ENCODE data around the gene TBCA.
A peak's percentile ranks its signal among the peaks of the same experiment; 100 is the strongest.
"Not testable (repeated sequence)": the region's sequence is repeated elsewhere in the genome, so short reads cannot be mapped to it uniquely, and the experiment has no call there.

Gene TBCA

GRCh38 chr5:77774981-77775789 lies 954 bp downstream of the TBCA start:
- peak; percentile 47 for DNase-seq
- in situ Hi-C loops (cut with HindIII; ENCODE audit: low pct_ligation_motif_present, low pct_unique_long_range_greater_than_20kb, low sequenced_read_pairs) = no loop called here

GRCh38 chr5:77773734-77774280 lies 2.3 kb downstream of the TBCA start:
- in situ Hi-C loops (cut with HindIII; ENCODE audit: low pct_ligation_motif_present, low pct_unique_long_range_greater_than_20kb, low sequenced_read_pairs) = no loop called here
- DNase-seq = no peak

- no peak for DNase-seq
- in situ Hi-C loops (cut with HindIII; ENCODE audit: low pct_ligation_motif_present, low pct_unique_long_range_greater_than_20kb, low sequenced_read_pairs) = no loop called here
Observed at GRCh38 chr5:77772729-77773128, 3.4 kb downstream of the TBCA start.

GRCh38 chr5:77771452-77771851 lies 4.7 kb downstream of the TBCA start:
- DNase-seq = no peak
- in situ Hi-C loops (cut with HindIII; ENCODE audit: low pct_ligation_motif_present, low pct_unique_long_range_greater_than_20kb, low sequenced_read_pairs) = no loop called here

- in situ Hi-C loops (cut with HindIII; ENCODE audit: low pct_ligation_motif_present, low pct_unique_long_range_greater_than_20kb, low sequenced_read_pairs) = no loop called here
- no peak for DNase-seq
Observed at GRCh38 chr5:77770293-77771005, 5.7 kb downstream of the TBCA start.

GRCh38 chr5:77768978-77769377 lies 7.2 kb downstream of the TBCA start:
- no peak for DNase-seq
- in situ Hi-C loops (cut with HindIII; ENCODE audit: low pct_ligation_motif_present, low pct_unique_long_range_greater_than_20kb, low sequenced_read_pairs) = no loop called here

- in situ Hi-C loops (cut with HindIII; ENCODE audit: low pct_ligation_motif_present, low pct_unique_long_range_greater_than_20kb, low sequenced_read_pairs) = no loop called here
- no peak for DNase-seq
Observed at GRCh38 chr5:77767301-77767700, 8.8 kb downstream of the TBCA start.

- no peak for DNase-seq
- in situ Hi-C loops (cut with HindIII; ENCODE audit: low pct_ligation_motif_present, low pct_unique_long_range_greater_than_20kb, low sequenced_read_pairs) = no loop called here
Observed at GRCh38 chr5:77761606-77762005, 14.5 kb downstream of the TBCA start.

GRCh38 chr5:77758141-77758938 lies 17.8 kb downstream of the TBCA start:
- in situ Hi-C loops (cut with HindIII; ENCODE audit: low pct_ligation_motif_present, low pct_unique_long_range_greater_than_20kb, low sequenced_read_pairs) = no loop called here
- DNase-seq = no peak

- in situ Hi-C loops (cut with HindIII; ENCODE audit: low pct_ligation_motif_present, low pct_unique_long_range_greater_than_20kb, low sequenced_read_pairs) = no loop called here
- DNase-seq = no peak
Observed at GRCh38 chr5:77751328-77752023, 24.7 kb downstream of the TBCA start.

GRCh38 chr5:77750928-77751327 lies 25.2 kb downstream of the TBCA start:
- DNase-seq; in situ Hi-C loops (cut with HindIII; ENCODE audit: low pct_ligation_motif_present, low pct_unique_long_range_greater_than_20kb, low sequenced_read_pairs): not testable (repeated sequence)

- DNase-seq = no peak
- in situ Hi-C loops (cut with HindIII; ENCODE audit: low pct_ligation_motif_present, low pct_unique_long_range_greater_than_20kb, low sequenced_read_pairs) = no loop called here
Observed at GRCh38 chr5:77748160-77748559, 28.0 kb downstream of the TBCA start.

GRCh38 chr5:77744116-77744515 lies 32.0 kb downstream of the TBCA start:
- in situ Hi-C loops (cut with HindIII; ENCODE audit: low pct_ligation_motif_present, low pct_unique_long_range_greater_than_20kb, low sequenced_read_pairs) = no loop called here
- DNase-seq = no peak

GRCh38 chr5:77743181-77743580 lies 33.0 kb downstream of the TBCA start:
- no peak for DNase-seq
- in situ Hi-C loops (cut with HindIII; ENCODE audit: low pct_ligation_motif_present, low pct_unique_long_range_greater_than_20kb, low sequenced_read_pairs) = no loop called here

- no peak for DNase-seq
- in situ Hi-C loops (cut with HindIII; ENCODE audit: low pct_ligation_motif_present, low pct_unique_long_range_greater_than_20kb, low sequenced_read_pairs) = no loop called here
Observed at GRCh38 chr5:77741608-77742007, 34.5 kb downstream of the TBCA start.

GRCh38 chr5:77734885-77735284 lies 41.3 kb downstream of the TBCA start:
- in situ Hi-C loops (cut with HindIII; ENCODE audit: low pct_ligation_motif_present, low pct_unique_long_range_greater_than_20kb, low sequenced_read_pairs) = no loop called here
- no peak for DNase-seq

- in situ Hi-C loops (cut with HindIII; ENCODE audit: low pct_ligation_motif_present, low pct_unique_long_range_greater_than_20kb, low sequenced_read_pairs) = no loop called here
- DNase-seq = no peak
Observed at GRCh38 chr5:77733130-77733529, 43.0 kb downstream of the TBCA start.

GRCh38 chr5:77727190-77727589 lies 48.9 kb downstream of the TBCA start:
- in situ Hi-C loops (cut with HindIII; ENCODE audit: low pct_ligation_motif_present, low pct_unique_long_range_greater_than_20kb, low sequenced_read_pairs) = no loop called here
- no peak for DNase-seq

Measured in ACHN (cell line).